ENCODE measurements around the gene COL6A2.

Gene COL6A2

DNA sequence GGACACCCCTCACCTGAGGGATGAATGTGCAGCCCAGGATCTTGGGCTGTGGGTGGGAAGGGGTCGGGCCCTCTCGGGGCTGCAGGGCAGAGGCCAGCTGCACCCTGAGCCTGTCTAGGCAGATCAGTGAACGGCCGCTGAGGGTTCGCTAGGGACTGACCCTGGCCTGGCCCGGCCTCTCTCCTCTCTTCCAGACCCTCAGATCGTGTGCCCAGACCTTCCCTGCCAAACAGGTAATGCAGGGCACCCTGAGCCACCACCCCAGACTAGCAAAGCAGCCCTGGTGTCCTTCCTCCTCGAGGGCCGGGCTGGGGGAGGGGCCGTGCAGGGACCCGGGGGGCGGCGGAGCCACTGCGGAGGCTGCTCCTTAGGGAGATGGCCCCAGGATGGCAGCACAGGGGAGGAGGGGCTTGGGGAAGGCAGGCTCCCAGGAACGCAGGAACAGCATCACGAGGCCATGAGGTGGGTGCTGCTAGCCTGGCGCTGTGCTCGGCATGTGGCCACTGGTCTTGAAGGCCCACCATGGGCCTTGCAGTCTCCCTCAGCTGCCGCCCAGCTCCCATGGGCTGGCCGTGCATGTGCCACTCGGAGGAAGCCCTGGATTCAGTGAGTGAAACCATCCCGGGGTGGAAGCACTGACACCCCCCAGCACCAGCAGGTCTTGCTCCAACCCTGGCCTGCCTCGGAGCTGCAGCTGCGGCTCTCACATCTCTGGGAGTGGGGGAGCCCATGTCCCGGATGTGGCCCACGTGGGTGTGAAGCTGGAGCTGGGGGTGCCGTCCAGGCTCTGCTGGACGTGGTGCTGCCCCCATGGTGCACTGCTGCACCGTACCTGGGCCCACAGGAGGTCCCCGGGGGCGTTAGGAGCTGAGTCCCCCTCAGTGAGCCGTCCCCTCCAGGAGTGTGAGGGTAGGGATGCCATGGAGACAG, 28.7 kb downstream of the COL6A2 start:
- Histone ChIP-seq H3K9me3 (ENCODE audit: control insufficient read depth in 2 of 2, low read length in 2 of 2) (no peaks in the 10 kb centered on the region), H3K27ac (ENCODE audit: low read depth in 2 of 2, low read length in 2 of 2) (no peak overlapping the region), H3K27me3 (ENCODE audit: control insufficient read depth in 2 of 2, insufficient read depth in 2 of 2, low read length in 2 of 2) (no peaks in the 10 kb centered on the region), H3K36me3 (ENCODE audit: control insufficient read depth in 2 of 2, insufficient read depth in 2 of 2, low read length in 2 of 2) (peaks cover 3 to 10% of the 10 kb centered on the region in 2 donors), H3K9ac (ENCODE audit: low read depth in 1 of 2, low read length in 2 of 2) (no peak overlapping the region), H3K4me3 (ENCODE audit: low read length in 2 of 2) (no peak overlapping the region), H3K4me1 (ENCODE audit: control insufficient read depth in 2 of 2, insufficient read depth in 2 of 2, low read length in 2 of 2) (no peaks in the 10 kb centered on the region)

DNA sequence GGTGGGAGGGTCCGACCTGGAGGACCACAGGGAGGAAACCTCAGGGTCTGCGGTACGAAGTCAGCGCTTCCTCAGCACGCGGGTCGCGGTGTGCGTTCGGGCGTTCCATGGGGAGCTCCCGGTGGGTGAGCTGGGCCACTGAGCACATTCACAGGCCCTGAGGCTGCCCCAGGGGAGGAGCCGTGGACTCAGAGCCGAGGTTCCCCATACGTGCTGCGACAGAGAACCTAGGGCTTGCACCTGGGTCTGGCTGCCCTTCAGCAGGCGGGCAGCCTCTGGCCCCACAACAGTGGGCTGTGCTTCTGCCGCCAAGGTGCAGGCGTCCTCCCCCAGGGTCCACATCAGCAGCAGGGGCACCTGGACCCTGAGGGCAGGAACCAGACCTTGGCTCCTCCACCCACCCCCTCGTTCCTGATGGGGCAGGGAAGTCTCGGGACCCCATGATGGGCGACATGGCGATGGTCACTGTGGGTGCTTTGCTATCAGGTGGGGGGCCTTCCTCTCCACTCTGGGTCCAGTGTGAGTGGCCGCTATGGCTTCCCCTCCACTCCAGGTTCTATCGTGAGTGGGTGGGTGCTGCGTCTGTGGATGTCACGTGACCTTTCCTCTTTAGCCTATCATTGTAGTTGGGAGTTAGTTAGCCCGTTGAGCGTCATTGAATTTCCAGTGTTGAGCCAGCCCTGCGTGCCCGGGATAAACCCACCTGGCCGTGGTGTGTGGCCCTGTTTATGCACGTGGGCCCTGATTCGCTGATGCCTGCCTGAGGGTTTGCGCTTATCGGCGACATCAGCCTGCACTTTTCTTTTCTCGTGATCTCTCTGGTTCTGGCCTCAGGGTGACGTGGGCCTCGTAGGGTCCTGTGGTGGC, 29.6 kb downstream of the COL6A2 start:
- no peak overlapping the region for H3K27ac ChIP-seq (ENCODE audit: low read depth in 2 of 2, low read length in 2 of 2)
- no peaks in the 10 kb centered on the region for H3K27me3 ChIP-seq (ENCODE audit: control insufficient read depth in 2 of 2, insufficient read depth in 2 of 2, low read length in 2 of 2)
- H3K4me1 ChIP-seq (ENCODE audit: control insufficient read depth in 2 of 2, insufficient read depth in 2 of 2, low read length in 2 of 2), result no peaks in the 10 kb centered on the region
- H3K9ac ChIP-seq (ENCODE audit: low read depth in 1 of 2, low read length in 2 of 2), result no peak overlapping the region
- H3K9me3 ChIP-seq (ENCODE audit: control insufficient read depth in 2 of 2, low read length in 2 of 2), result no peaks in the 10 kb centered on the region
- H3K36me3 ChIP-seq (ENCODE audit: control insufficient read depth in 2 of 2, insufficient read depth in 2 of 2, low read length in 2 of 2), result peaks cover 0 to 7% of the 10 kb centered on the region in 2 donors
- H3K4me3 ChIP-seq (ENCODE audit: low read length in 2 of 2), result no peak overlapping the region

DNA sequence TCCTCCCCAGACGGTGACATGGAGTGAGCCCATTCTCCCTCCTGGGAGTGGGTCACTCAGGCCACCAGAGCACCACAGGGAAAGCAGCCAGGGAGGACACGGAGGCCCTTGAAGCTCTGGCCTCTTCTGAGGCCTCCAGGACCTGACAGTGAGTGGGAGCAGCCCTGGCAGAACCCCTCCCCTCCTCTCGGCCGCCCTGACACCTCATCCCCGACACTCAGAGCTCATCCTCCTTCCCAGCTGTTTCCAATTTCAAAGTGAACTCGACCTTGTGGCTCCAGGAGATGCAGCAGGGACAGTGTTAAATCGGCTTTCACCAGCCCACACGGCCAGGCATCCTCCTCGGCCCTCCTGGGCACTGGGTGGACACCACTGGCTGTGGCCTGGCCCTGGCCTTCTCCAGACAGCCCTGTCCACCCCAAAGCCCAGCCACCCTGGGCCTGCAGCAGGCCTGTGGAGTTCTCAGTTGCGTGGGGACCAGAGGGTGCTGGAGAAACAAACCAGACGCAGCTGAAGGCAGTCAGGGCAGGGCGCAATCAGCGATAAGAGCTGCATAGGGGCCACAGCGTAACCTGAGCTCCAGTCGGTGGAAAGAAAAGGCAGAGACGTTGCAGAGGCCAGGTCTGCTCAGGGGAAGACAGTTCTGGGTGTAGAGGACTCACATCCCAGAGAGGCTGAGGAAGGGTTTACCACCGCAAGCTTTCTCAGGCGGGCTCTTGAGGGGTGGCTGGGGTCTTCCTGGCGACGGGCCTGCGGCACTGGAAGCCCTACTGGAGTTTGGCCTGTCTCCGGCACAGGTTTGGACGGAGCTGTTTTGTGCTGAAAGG, 30.4 kb downstream of the COL6A2 start:
- H3K4me3 ChIP-seq (ENCODE audit: low read length in 2 of 2), result no peak overlapping the region
- H3K9me3 ChIP-seq (ENCODE audit: control insufficient read depth in 2 of 2, low read length in 2 of 2), result no peaks in the 10 kb centered on the region
- no peaks in the 10 kb centered on the region for H3K4me1 ChIP-seq (ENCODE audit: control insufficient read depth in 2 of 2, insufficient read depth in 2 of 2, low read length in 2 of 2)
- peaks cover 0 to 7% of the 10 kb centered on the region in 2 donors for H3K36me3 ChIP-seq (ENCODE audit: control insufficient read depth in 2 of 2, insufficient read depth in 2 of 2, low read length in 2 of 2)
- no peak overlapping the region for H3K27ac ChIP-seq (ENCODE audit: low read depth in 2 of 2, low read length in 2 of 2)
- H3K27me3 ChIP-seq (ENCODE audit: control insufficient read depth in 2 of 2, insufficient read depth in 2 of 2, low read length in 2 of 2), result no peaks in the 10 kb centered on the region
- H3K9ac ChIP-seq (ENCODE audit: low read depth in 1 of 2, low read length in 2 of 2), result no peak overlapping the region

DNA sequence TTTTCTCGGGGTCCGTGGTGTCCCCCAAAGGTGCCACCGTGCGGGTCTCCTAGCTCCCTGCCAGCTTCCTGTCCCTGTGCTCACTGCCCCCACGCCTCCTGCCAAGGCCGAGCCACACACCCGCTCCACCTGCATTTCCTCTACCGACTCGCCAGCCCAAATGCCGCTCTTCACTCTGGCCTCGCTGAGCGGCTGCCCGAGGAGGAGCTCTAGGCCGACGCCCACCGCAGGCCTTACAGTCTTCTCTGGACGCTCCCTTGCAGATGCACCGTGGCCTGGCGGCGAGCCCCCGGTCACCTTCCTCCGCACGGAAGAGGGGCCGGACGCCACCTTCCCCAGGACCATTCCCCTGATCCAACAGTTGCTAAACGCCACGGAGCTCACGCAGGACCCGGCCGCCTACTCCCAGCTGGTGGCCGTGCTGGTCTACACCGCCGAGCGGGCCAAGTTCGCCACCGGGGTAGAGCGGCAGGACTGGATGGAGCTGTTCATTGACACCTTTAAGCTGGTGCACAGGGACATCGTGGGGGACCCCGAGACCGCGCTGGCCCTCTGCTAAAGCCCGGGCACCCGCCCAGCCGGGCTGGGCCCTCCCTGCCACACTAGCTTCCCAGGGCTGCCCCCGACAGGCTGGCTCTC, 31.1 kb downstream of the COL6A2 start:
- no peaks in the 10 kb centered on the region for H3K27me3 ChIP-seq (ENCODE audit: control insufficient read depth in 2 of 2, insufficient read depth in 2 of 2, low read length in 2 of 2)
- no peak overlapping the region for H3K4me3 ChIP-seq (ENCODE audit: low read length in 2 of 2)
- H3K9me3 ChIP-seq (ENCODE audit: control insufficient read depth in 2 of 2, low read length in 2 of 2), result no peaks in the 10 kb centered on the region
- no peak overlapping the region for H3K27ac ChIP-seq (ENCODE audit: low read depth in 2 of 2, low read length in 2 of 2)
- peaks cover 0 to 7% of the 10 kb centered on the region in 2 donors for H3K36me3 ChIP-seq (ENCODE audit: control insufficient read depth in 2 of 2, insufficient read depth in 2 of 2, low read length in 2 of 2)
- no peaks in the 10 kb centered on the region for H3K4me1 ChIP-seq (ENCODE audit: control insufficient read depth in 2 of 2, insufficient read depth in 2 of 2, low read length in 2 of 2)
- H3K9ac ChIP-seq (ENCODE audit: low read depth in 1 of 2, low read length in 2 of 2), result no peak overlapping the region

DNA sequence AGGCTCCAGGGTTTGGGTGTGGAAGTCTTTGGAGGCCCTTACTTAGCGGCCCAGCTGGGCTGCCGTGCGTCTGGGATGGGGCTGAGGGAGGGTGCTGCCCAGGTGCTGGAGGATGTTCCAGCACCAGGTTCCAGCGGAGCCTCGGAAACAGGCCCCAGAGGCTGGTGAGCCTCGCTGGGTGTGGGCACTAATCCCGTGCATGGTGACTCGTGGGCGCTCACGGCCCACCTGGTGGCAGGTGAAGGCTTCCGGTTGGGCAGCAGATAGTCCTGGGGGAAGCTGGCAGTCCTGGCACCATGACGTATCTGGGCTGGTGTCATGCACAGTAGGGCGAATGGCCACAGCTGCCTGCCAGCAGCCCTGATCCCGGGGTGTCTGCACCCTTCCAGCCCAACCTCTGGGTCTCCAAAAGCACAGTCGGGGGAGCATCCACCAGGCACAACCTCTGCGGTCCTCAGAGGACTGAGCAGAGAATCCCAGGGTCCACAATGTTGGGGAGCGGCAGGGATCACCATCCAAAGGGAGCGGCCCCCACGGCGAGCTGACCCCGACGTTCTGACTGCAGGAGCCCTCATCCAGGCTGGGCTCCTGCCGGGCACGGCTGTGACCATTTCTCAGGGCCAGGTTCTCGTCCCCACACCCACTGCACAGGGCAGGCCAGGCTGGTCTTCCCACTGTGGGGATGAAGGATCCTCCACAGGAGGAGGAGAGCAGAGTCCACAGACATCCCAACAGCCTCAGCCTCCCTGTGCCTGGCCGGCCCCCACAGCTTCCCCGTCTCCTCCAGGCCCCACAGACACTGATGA, 32.1 kb downstream of the COL6A2 start:
- Histone ChIP-seq H3K36me3 (ENCODE audit: control insufficient read depth in 2 of 2, insufficient read depth in 2 of 2, low read length in 2 of 2) (peaks cover 0 to 2% of the 10 kb centered on the region in 2 donors), H3K9me3 (ENCODE audit: control insufficient read depth in 2 of 2, low read length in 2 of 2) (no peaks in the 10 kb centered on the region), H3K4me1 (ENCODE audit: control insufficient read depth in 2 of 2, insufficient read depth in 2 of 2, low read length in 2 of 2) (no peaks in the 10 kb centered on the region), H3K4me3 (ENCODE audit: low read length in 2 of 2) (no peak overlapping the region), H3K9ac (ENCODE audit: low read depth in 1 of 2, low read length in 2 of 2) (no peak overlapping the region), H3K27me3 (ENCODE audit: control insufficient read depth in 2 of 2, insufficient read depth in 2 of 2, low read length in 2 of 2) (no peaks in the 10 kb centered on the region), H3K27ac (ENCODE audit: low read depth in 2 of 2, low read length in 2 of 2) (no peak overlapping the region)

DNA sequence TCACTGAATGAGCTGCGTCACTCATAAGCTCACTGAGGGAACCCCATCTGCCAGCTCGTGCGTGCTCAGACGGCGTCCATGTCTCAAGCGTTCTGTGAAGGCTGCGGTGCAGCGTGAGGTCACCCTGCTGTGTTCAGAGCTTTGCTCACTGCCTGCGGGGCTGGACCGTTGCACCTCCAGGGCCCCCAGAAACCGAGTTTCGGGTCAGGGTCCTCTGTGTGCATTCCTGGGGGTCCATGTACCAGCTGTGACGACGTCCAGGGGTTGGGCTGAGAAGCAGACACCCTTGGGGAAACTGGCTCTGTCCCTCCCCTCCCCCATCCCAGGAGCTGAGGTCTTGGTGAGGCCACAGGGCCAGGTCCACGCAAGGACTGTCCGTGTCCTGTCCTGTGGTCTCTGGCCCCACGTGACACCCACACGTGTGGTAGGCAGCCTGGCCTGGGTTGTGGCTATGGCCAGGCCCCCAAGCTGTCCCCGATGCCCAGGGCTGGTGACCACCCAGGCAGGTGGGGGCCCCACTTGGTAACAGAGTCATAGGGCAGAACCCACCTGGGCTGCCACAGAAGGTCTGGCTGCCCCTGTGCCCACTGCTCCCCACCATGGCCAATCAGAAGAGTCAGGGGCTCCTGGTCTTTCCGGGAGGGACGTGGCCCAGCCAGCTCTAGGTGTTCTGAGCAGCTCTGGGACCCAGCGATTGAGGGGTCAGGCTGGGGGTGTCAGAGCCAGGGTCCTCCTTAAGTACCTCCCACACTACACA, 33.1 kb downstream of the COL6A2 start:
- no peaks in the 10 kb centered on the region for H3K27me3 ChIP-seq (ENCODE audit: control insufficient read depth in 2 of 2, insufficient read depth in 2 of 2, low read length in 2 of 2)
- no peak overlapping the region for H3K27ac ChIP-seq (ENCODE audit: low read depth in 2 of 2, low read length in 2 of 2)
- no peak overlapping the region for H3K9ac ChIP-seq (ENCODE audit: low read depth in 1 of 2, low read length in 2 of 2)
- H3K4me3 ChIP-seq (ENCODE audit: low read length in 2 of 2), result no peak overlapping the region
- no peaks in the 10 kb centered on the region for H3K9me3 ChIP-seq (ENCODE audit: control insufficient read depth in 2 of 2, low read length in 2 of 2)
- H3K36me3 ChIP-seq (ENCODE audit: control insufficient read depth in 2 of 2, insufficient read depth in 2 of 2, low read length in 2 of 2), result peaks cover 0 to under 1% of the 10 kb centered on the region in 2 donors
- no peaks in the 10 kb centered on the region for H3K4me1 ChIP-seq (ENCODE audit: control insufficient read depth in 2 of 2, insufficient read depth in 2 of 2, low read length in 2 of 2)

DNA sequence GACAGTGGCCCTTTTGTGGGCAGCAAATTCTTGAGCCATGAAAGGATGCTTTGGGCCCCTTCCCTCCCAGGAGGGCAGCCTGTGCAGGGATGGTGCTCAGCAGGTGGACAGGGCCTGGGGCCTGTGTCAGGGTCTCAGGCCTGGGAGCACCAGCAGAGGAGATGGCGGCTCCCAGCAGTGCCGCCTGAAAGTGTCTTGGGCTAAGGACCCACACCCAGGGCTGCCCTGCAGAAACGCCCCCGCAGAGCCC, 33.6 kb downstream of the COL6A2 start:
- H3K9ac ChIP-seq (ENCODE audit: low read depth in 1 of 2, low read length in 2 of 2), result no peak overlapping the region
- H3K27ac ChIP-seq (ENCODE audit: low read depth in 2 of 2, low read length in 2 of 2), result no peak overlapping the region
- no peaks in the 10 kb centered on the region for H3K9me3 ChIP-seq (ENCODE audit: control insufficient read depth in 2 of 2, low read length in 2 of 2)
- no peaks in the 10 kb centered on the region for H3K4me1 ChIP-seq (ENCODE audit: control insufficient read depth in 2 of 2, insufficient read depth in 2 of 2, low read length in 2 of 2)
- H3K36me3 ChIP-seq (ENCODE audit: control insufficient read depth in 2 of 2, insufficient read depth in 2 of 2, low read length in 2 of 2), result no peaks in the 10 kb centered on the region
- peaks cover 0 to 4% of the 10 kb centered on the region in 2 donors for H3K27me3 ChIP-seq (ENCODE audit: control insufficient read depth in 2 of 2, insufficient read depth in 2 of 2, low read length in 2 of 2)
- no peak overlapping the region for H3K4me3 ChIP-seq (ENCODE audit: low read length in 2 of 2)

DNA sequence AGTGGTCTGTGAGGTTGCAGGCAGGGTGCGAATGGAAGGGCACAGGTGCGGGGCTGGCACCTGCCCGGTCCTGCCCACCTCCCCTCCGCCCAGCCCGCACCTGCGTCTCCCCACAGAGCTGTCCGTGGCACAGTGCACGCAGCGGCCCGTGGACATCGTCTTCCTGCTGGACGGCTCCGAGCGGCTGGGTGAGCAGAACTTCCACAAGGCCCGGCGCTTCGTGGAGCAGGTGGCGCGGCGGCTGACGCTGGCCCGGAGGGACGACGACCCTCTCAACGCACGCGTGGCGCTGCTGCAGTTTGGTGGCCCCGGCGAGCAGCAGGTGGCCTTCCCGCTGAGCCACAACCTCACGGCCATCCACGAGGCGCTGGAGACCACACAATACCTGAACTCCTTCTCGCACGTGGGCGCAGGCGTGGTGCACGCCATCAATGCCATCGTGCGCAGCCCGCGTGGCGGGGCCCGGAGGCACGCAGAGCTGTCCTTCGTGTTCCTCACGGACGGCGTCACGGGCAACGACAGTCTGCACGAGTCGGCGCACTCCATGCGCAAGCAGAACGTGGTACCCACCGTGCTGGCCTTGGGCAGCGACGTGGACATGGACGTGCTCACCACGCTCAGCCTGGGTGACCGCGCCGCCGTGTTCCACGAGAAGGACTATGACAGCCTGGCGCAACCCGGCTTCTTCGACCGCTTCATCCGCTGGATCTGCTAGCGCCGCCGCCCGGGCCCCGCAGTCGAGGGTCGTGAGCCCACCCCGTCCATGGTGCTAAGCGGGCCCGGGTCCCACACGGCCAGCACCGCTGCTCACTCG, 34.1 kb downstream of the COL6A2 start:
- Histone ChIP-seq H3K9ac (ENCODE audit: low read depth in 1 of 2, low read length in 2 of 2) (no peak overlapping the region), H3K9me3 (ENCODE audit: control insufficient read depth in 2 of 2, low read length in 2 of 2) (no peaks in the 10 kb centered on the region), H3K36me3 (ENCODE audit: control insufficient read depth in 2 of 2, insufficient read depth in 2 of 2, low read length in 2 of 2) (no peaks in the 10 kb centered on the region), H3K27me3 (ENCODE audit: control insufficient read depth in 2 of 2, insufficient read depth in 2 of 2, low read length in 2 of 2) (peaks cover 0 to 5% of the 10 kb centered on the region in 2 donors), H3K4me1 (ENCODE audit: control insufficient read depth in 2 of 2, insufficient read depth in 2 of 2, low read length in 2 of 2) (no peaks in the 10 kb centered on the region), H3K27ac (ENCODE audit: low read depth in 2 of 2, low read length in 2 of 2) (no peak overlapping the region), H3K4me3 (ENCODE audit: low read length in 2 of 2) (no peak overlapping the region)
